ES-I3 (cell line): ENCODE data around the gene WDR18.

ENCODE experiments used
- H3K36me3 ChIP-seq: 2 replicates; pipeline ENCODE4 v1.6.1; 2013; ENCODE audit warnings: mild to moderate bottlenecking, low read length, control low read depth, moderate library complexity; ENCODE audit not compliant: insufficient read depth
- H3K4me1 ChIP-seq: 2 replicates; pipeline ENCODE4 v1.6.1; 2013; ENCODE audit warnings: mild to moderate bottlenecking, control low read depth, low read length; ENCODE audit not compliant: insufficient read depth
- H3K9ac ChIP-seq: 2 replicates; pipeline ENCODE4 v1.6.1; 2013; ENCODE audit warnings: low read depth, mild to moderate bottlenecking, low read length, moderate library complexity
- H3K9me3 ChIP-seq: 2 replicates; pipeline ENCODE4 v1.6.1; 2013; ENCODE audit warnings: mild to moderate bottlenecking, low read length, moderate library complexity; ENCODE audit not compliant: control insufficient read depth, insufficient read depth

WDR18 gene

GRCh38 chr19:998064-998463, 13.9 kb downstream of the WDR18 start:
- Histone ChIP-seq H3K36me3 (no peaks in the 10 kb centered on the region; the same call in 1 of the 2 replicates), H3K4me1 (no peaks in the 10 kb centered on the region; the same call in 1 of the 2 replicates), H3K9ac (no peak overlapping the region), H3K9me3 (no peaks in the 10 kb centered on the region)

- Histone ChIP-seq H3K9ac (no peak overlapping the region), H3K9me3 (no peaks in the 10 kb centered on the region), H3K4me1 (no peaks in the 10 kb centered on the region; the same call in 1 of the 2 replicates), H3K36me3 (no peaks in the 10 kb centered on the region)
Measured at GRCh38 chr19:999379-999719, 15.2 kb downstream of the WDR18 start.

- Histone ChIP-seq H3K36me3 (no peaks in the 10 kb centered on the region), H3K9me3 (no peaks in the 10 kb centered on the region), H3K9ac (peak within 1 kb of the TSS; percentile 46), H3K4me1 (no peaks in the 10 kb centered on the region; the same call in 1 of the 2 replicates)
Measured at GRCh38 chr19:1000095-1000494, 15.9 kb downstream of the WDR18 start, which contains the start of gene GRIN3B. Gene GRIN3B (plus strand): TSS chr19:1000419. CDS start chr19:1000438, 19 bp downstream.

GRCh38 chr19:1000591-1001537, 16.7 kb downstream of the WDR18 start:
- Histone ChIP-seq H3K4me1 (no peaks in the 10 kb centered on the region; the same call in 1 of the 2 replicates), H3K9ac (peak overlapping the region; percentile 46), H3K9me3 (no peaks in the 10 kb centered on the region), H3K36me3 (no peaks in the 10 kb centered on the region)

- Histone ChIP-seq H3K9me3 (no peaks in the 10 kb centered on the region), H3K36me3 (no peaks in the 10 kb centered on the region), H3K9ac (peak overlapping the region; percentile 46; the same call in 1 of the 2 replicates), H3K4me1 (no peaks in the 10 kb centered on the region)
Measured at GRCh38 chr19:1001538-1002166, 17.5 kb downstream of the WDR18 start.

- Histone ChIP-seq H3K36me3 (no peaks in the 10 kb centered on the region), H3K9me3 (no peaks in the 10 kb centered on the region), H3K4me1 (no peaks in the 10 kb centered on the region), H3K9ac (no peak overlapping the region)
Measured at GRCh38 chr19:1002600-1002999, 18.5 kb downstream of the WDR18 start.

- H3K9ac ChIP-seq = no peak overlapping the region
- no peaks in the 10 kb centered on the region for H3K4me1 ChIP-seq
- H3K36me3 ChIP-seq = no peaks in the 10 kb centered on the region
- no peaks in the 10 kb centered on the region for H3K9me3 ChIP-seq
Measured at GRCh38 chr19:1003283-1003682, 19.1 kb downstream of the WDR18 start.

- no peak overlapping the region for H3K9ac ChIP-seq
- no peaks in the 10 kb centered on the region for H3K36me3 ChIP-seq
- no peaks in the 10 kb centered on the region for H3K4me1 ChIP-seq
- H3K9me3 ChIP-seq = no peaks in the 10 kb centered on the region
Measured at GRCh38 chr19:1004204-1004802, 20.2 kb downstream of the WDR18 start.

GRCh38 chr19:1004803-1005664, 20.9 kb downstream of the WDR18 start:
- Histone ChIP-seq H3K9me3 (no peaks in the 10 kb centered on the region), H3K9ac (no peak overlapping the region), H3K36me3 (no peaks in the 10 kb centered on the region), H3K4me1 (no peaks in the 10 kb centered on the region)

- no peaks in the 10 kb centered on the region for H3K9me3 ChIP-seq
- no peak overlapping the region for H3K9ac ChIP-seq
- H3K36me3 ChIP-seq = no peaks in the 10 kb centered on the region
- no peaks in the 10 kb centered on the region for H3K4me1 ChIP-seq
Measured at GRCh38 chr19:1006711-1007398, 22.7 kb downstream of the WDR18 start.

- Histone ChIP-seq H3K9ac (no peak overlapping the region), H3K9me3 (no peaks in the 10 kb centered on the region), H3K4me1 (no peaks in the 10 kb centered on the region), H3K36me3 (no peaks in the 10 kb centered on the region)
Measured at GRCh38 chr19:1007399-1008251, 23.5 kb downstream of the WDR18 start.

GRCh38 chr19:1008268-1009040, 24.3 kb downstream of the WDR18 start:
- Histone ChIP-seq H3K36me3 (no peaks in the 10 kb centered on the region), H3K9me3 (no peaks in the 10 kb centered on the region), H3K9ac (no peak overlapping the region), H3K4me1 (no peaks in the 10 kb centered on the region)
